HEK293T (cell line): ENCODE results near the gene PRKRIP1.
"Not testable (repeated sequence)": the region's sequence is repeated elsewhere in the genome, so short reads cannot be mapped to it uniquely, and the experiment has no call there.

Experiments
- CTCF ChIA-PET: fragments of 350-600 bp; formaldehyde crosslinking; extraction: SDS; loops from one replicate; lab custom pipeline; 2021; ENCODE audit warnings: antibody characterized with exemption, inconsistent platforms; lab: Yijun Ruan, JAX
- POLR2A ChIA-PET: fragments of 350-600 bp; formaldehyde crosslinking; extraction: SDS; loops from one replicate; lab custom pipeline; 2020; ENCODE audit warnings: antibody characterized with exemption, inconsistent platforms; lab: Yijun Ruan, JAX
- DNase-seq: peaks from one replicate; pipeline ENCODE4 v3.0.0; 2012; ENCODE audit warnings: mixed read lengths; ENCODE audit errors: extremely low spot score
- CTBP1 ChIP-seq: fragments of 450-650 bp; IDR thresholded peaks from 2 replicates; pipeline ENCODE4 v1.6.1; 2016; ENCODE audit warnings: borderline replicate concordance
- FOXM1 ChIP-seq: fragments of 450-650 bp; IDR thresholded peaks from 2 replicates; pipeline ENCODE4 v1.6.1; 2017; ENCODE audit warnings: mild to moderate bottlenecking, borderline replicate concordance
- HDGF ChIP-seq: fragments of 450-650 bp; IDR thresholded peaks from 2 replicates; pipeline ENCODE4 v1.6.1; 2017; ENCODE audit warnings: antibody characterized with exemption, borderline replicate concordance
- LEF1 ChIP-seq: fragments of 450-650 bp; IDR thresholded peaks from 2 replicates; pipeline ENCODE4 v1.6.1; 2017; ENCODE audit warnings: mild to moderate bottlenecking, borderline replicate concordance
- NFRKB ChIP-seq: fragments of 450-650 bp; IDR thresholded peaks from 2 replicates; pipeline ENCODE4 v1.6.1; 2016; ENCODE audit warnings: mild to moderate bottlenecking, moderate library complexity
- PKNOX1 ChIP-seq: fragments of 450-650 bp; IDR thresholded peaks from 2 replicates; pipeline ENCODE4 v1.6.1; 2016
- SUZ12 ChIP-seq: fragments of 450-650 bp; IDR thresholded peaks from 2 replicates; pipeline ENCODE4 v1.6.1; 2016; ENCODE audit warnings: mild to moderate bottlenecking
- ZNF384 ChIP-seq: fragments of 450-650 bp; IDR thresholded peaks from 2 replicates; pipeline ENCODE4 v1.6.1; 2016

Gene PRKRIP1

GRCh38 chr7:102472126-102473041 lies 76.2 kb downstream of the PRKRIP1 start:
- no peak for TF ChIP-seq PKNOX1
- no peak for TF ChIP-seq FOXM1
- no peak for TF ChIP-seq LEF1
- TF ChIP-seq HDGF = no peak
- no peak for TF ChIP-seq SUZ12
- TF ChIP-seq NFRKB = no peak
- TF ChIP-seq ZNF384 = no peak
- CTCF ChIA-PET = no interaction called here
- no peak for DNase-seq
- POLR2A ChIA-PET = no interaction called here

- DNase-seq = no peak
- TF ChIP-seq ZNF384 = no peak
- no peak for TF ChIP-seq CTBP1
- no peak for TF ChIP-seq FOXM1
- TF ChIP-seq PKNOX1 = no peak
- CTCF ChIA-PET = interaction anchor here (0.6 kb wide), 1 partner anchor 613 kb away, joined by 4 read pairs; no protein-coding TSS in a partner anchor
- POLR2A ChIA-PET = no interaction called here
Measured at GRCh38 chr7:102473271-102473991, 77.3 kb downstream of the PRKRIP1 start.

GRCh38 chr7:102474116-102474515 lies 78.0 kb downstream of the PRKRIP1 start:
- POLR2A ChIA-PET, CTCF ChIA-PET, DNase-seq: not testable (repeated sequence)

GRCh38 chr7:102474736-102475435 lies 78.7 kb downstream of the PRKRIP1 start:
- DNase-seq, CTCF ChIA-PET, POLR2A ChIA-PET: not testable (repeated sequence)
